ENCODE data around the gene IL9R. TPM values are rescaled to one million over a fixed set of nuclear protein-coding genes. Genes with fewer than 3 reads are reported as not detected.
"Not testable (repeated sequence)": the region's sequence is repeated elsewhere in the genome, so short reads cannot be mapped to it uniquely, and the experiment has no call there.

Gene IL9R
- total RNA-seq, result under 1 TPM in 1 of 2 donors, not detected in 1; 0.83 TPM
- long read RNA-seq, donor 1, result 0 reads
- long read RNA-seq, donor 2, result 0 reads

- intact Hi-C loops (cut with DNase I), result no loop called here
- no peak for DNase-seq (ENCODE audit: low spot score)
Measured at GRCh38 chrX:155997436-155997835, at the start of gene IL9R. IL9R (plus strand) TSS chrX:155997696; CDS start chrX:155997760, 64 bp downstream.

DNA sequence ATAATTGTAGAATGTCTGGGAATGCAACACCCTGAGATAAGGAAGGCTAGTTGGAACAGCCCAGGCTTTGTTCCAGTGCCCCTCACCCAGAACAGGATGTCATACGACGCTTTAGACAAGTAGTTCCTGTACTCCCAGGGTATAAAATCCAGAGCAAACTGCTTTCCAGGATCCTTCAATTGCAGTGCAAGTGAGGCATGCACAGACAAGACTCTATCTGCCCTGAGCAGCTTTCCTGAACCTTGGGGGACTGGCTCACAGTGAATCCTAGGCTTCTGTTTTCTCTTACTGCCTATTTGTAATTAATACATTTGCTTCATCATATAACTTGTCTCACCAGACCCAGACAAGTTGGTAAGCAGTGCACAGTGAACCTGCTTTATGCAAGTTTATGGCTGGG, 48.4 kb upstream of the IL9R start:
- intact Hi-C loops (cut with DNase I), result no loop called here
- DNase-seq (ENCODE audit: low spot score), result no peak

DNA sequence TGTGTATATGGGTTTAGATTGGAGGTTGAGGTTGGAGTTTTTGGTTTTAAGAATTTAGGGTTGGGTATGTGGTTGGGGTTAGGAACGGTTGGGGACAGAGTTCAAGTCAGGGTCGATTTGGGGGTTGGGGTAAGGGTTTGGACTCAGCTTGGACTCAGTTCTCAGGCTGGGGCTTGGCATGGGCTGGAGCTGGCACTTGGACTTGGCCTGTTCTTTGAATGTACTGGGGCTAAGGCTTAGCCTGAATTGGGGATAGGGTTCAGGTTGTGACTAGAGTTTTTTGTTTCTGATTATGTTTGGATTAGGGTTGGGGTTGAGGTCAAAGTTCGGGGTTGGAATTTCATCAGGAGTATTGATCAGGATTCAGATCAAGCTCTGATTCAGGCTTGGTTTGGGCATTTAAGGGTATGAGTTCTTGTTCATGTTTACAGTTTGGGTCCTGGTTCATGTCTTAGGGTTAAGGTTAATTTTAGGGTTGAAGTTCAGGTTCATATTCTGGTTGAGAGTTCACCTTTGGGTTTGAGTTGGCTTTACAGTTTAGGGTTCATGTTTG, 46.2 kb upstream of the IL9R start:
- intact Hi-C loops (cut with DNase I), result no loop called here
- DNase-seq (ENCODE audit: low spot score), result no peak

DNA sequence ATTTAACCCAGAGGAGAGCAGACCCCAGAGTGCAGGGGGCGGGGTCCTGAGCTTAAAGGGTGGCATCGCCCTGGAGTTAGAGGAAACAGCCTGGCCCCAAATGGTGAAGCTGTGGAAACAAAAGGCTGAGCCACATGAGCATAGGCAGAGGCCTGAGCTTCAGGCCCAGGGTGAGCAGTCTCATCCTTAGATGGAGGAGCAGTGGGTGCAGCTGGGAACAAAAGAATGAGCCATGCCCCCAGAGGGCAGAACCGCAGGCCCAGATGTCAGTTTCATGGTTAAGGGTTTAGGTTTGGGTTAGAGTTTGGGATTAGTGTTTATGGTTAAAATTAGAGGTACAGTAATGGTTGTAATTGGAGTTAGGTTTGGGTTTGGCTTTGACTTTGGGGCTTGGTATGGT, 44.4 kb upstream of the IL9R start:
- no peak for DNase-seq (ENCODE audit: low spot score)
- intact Hi-C loops (cut with DNase I), result no loop called here

- intact Hi-C loops (cut with DNase I), result no loop called here
- no peak for DNase-seq (ENCODE audit: low spot score)
Measured at GRCh38 chrX:155954793-155955192, 42.7 kb upstream of the IL9R start.

- DNase-seq (ENCODE audit: low spot score), result no peak
- intact Hi-C loops (cut with DNase I), result no loop called here
Measured at GRCh38 chrX:155956099-155956498, 41.4 kb upstream of the IL9R start.

- DNase-seq (ENCODE audit: low spot score), result no peak
- intact Hi-C loops (cut with DNase I), result no loop called here
Measured at GRCh38 chrX:155956649-155957048, 40.8 kb upstream of the IL9R start.

DNA sequence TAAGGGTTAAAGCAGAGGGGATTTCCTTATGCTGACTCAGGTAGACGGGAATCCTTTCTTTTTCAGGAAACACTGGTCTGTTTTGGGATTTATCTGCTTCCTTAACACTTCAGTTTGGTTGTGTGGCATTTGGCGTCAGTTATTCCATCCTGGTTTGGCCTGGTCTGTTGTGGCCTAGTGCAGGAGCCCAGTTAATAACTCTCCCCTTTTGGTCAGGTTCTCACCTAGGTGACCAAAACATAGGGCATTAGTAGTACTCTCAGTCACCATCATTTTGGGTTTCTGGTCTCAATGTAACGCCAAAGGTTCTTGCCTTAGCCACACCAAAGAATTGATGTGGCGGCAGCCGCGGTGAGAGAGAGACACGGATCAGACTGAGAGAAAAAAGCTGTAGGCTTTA, 39.7 kb upstream of the IL9R start:
- DNase-seq (ENCODE audit: low spot score), result no peak
- intact Hi-C loops (cut with DNase I), result no loop called here

GRCh38 chrX:155959018-155959587, 38.4 kb upstream of the IL9R start:
- intact Hi-C loops (cut with DNase I), result no loop called here
- no peak for DNase-seq (ENCODE audit: low spot score)

- intact Hi-C loops (cut with DNase I), result no loop called here
- DNase-seq (ENCODE audit: low spot score), result no peak
Measured at GRCh38 chrX:155962906-155963305, 34.6 kb upstream of the IL9R start.

DNA sequence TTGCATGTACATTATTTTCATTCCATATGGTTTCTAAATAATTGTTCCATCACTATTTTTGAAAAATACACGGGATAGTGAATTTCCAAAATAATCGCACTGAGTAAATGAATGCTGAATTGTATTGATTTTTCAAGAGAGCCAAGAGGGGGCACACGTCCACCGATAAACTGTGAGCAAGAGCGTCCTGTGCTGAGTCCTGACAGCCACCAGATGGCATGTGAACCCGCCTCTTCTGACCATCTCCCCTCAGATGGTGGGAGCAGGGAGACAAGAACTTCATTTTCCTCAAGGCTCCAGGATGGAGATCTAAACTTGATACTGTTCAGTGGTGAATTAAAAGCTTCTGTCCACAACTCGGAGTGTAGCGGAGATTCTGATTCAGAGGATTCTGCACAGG, 30.6 kb upstream of the IL9R start:
- DNase-seq (ENCODE audit: low spot score), result no peak
- intact Hi-C loops (cut with DNase I), result no loop called here

GRCh38 chrX:155967653-155968325, 29.7 kb upstream of the IL9R start:
- intact Hi-C loops (cut with DNase I), result no loop called here
- no peak for DNase-seq (ENCODE audit: low spot score)

DNA sequence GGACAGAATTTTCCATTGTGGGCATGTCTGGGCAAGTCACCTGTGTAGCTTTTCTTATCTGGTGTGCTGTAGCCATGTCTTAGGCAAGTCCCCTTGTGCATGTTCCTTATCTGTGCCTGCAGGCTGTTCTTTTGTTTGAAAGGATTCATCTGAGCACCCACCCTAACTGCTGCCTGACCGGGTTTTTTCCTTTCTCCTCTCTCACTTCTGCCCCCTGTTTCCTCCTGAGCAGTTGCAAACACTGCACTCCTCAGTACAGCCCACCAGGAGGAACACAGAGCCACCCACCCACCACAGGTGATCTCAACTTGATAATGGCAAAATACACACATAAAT, 29.2 kb upstream of the IL9R start:
- DNase-seq (ENCODE audit: low spot score), result no peak
- intact Hi-C loops (cut with DNase I), result no loop called here

GRCh38 chrX:155968791-155969190, 28.7 kb upstream of the IL9R start:
- no peak for DNase-seq (ENCODE audit: low spot score)
- intact Hi-C loops (cut with DNase I), result no loop called here

- intact Hi-C loops (cut with DNase I); DNase-seq (ENCODE audit: low spot score): not testable (repeated sequence)
Measured at GRCh38 chrX:155971658-155972057, 25.8 kb upstream of the IL9R start.

- DNase-seq (ENCODE audit: low spot score); intact Hi-C loops (cut with DNase I): not testable (repeated sequence)
Measured at GRCh38 chrX:155972241-155972640, 25.3 kb upstream of the IL9R start.

DNA sequence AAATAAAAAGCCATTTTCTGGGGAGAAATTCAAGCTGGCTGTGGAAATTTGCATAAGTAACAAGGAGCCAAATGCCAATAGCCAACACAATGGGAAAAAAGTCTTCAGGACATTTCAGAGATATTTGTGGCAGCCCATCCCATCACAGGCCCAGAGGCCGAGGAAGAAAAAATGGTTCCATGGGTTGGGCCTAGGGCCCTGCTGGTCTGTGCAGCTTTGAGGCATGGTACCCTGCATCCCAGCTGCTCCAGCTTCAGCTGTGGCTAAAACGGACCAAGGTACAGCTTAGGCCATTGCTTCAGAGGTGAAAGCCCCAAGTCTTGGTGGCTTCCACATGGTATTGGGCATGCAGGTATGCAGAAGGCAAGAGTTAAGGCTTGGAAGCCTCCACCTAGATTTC, 14.2 kb upstream of the IL9R start:
- DNase-seq (ENCODE audit: low spot score), result no peak
- intact Hi-C loops (cut with DNase I), result no loop called here

- intact Hi-C loops (cut with DNase I), result no loop called here
- DNase-seq (ENCODE audit: low spot score), result no peak
Measured at GRCh38 chrX:155985208-155985607, 12.3 kb upstream of the IL9R start.

GRCh38 chrX:155986995-155987394, 10.5 kb upstream of the IL9R start:
- intact Hi-C loops (cut with DNase I); DNase-seq (ENCODE audit: low spot score): not testable (repeated sequence)

DNA sequence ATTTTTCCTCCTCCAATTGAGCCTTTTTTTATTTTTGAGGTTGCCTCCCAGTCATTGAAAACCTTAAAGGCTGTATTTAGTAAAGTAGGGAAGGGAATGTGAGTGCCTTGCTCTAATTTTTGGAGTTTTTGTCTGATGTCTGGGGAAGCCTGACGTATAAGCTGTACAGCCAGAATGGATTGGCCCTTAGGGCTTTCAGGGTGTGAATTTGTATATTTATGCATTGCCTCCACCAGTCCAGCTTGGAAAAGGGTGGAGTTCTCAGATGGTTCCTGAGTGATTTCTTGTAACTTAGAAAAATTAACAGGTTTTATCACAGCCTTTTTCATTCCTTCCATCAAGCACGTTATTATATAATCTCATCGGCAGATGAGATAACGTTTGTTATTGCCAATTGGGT, 8.6 kb upstream of the IL9R start:
- intact Hi-C loops (cut with DNase I), result no loop called here
- DNase-seq (ENCODE audit: low spot score), result no peak

- intact Hi-C loops (cut with DNase I), result no loop called here
Measured at GRCh38 chrX:155993421-155993820, 4.1 kb upstream of the IL9R start.

More at GRCh38 chrX:155993421-155993820, 4.1 kb upstream of the IL9R start:
- DNase-seq (ENCODE audit: low spot score), result no peak
